HepG2 (cell line): ENCODE data around the gene RPL27A. TPM values are rescaled to one million over a fixed set of nuclear protein-coding genes. Genes with fewer than 3 reads are reported as not detected.

Experiments used
- ATAC-seq: fragments of 200-7000 bp; cut with Tn5 transposase; 3 replicates; pipeline ENCODE4 v1.9.1; 2020; ENCODE audit warnings: mild to moderate bottlenecking, moderate library complexity
- BruUV-seq: library from RNA; stranded (reverse); fragments of 400-500 nt; replicated peaks from 2 replicates; lab custom pipeline; 2021; lab: Mats Ljungman, UMichigan
- CTCF ChIA-PET: fragments of 300-600 bp; formaldehyde crosslinking; extraction: SDS; loops from one replicate; lab custom pipeline; 2021; ENCODE audit warnings: low total read pairs, inconsistent platforms, low intra/inter-chr PET ratio; lab: Yijun Ruan, JAX
- POLR2A ChIA-PET: fragments of 350-600 bp; sonication (Branson Sonifier 250); formaldehyde crosslinking; loops from one replicate; lab custom pipeline; 2020; ENCODE audit warnings: antibody characterized with exemption, inconsistent platforms; lab: Yijun Ruan, JAX
- DNase-seq: peaks from one replicate; pipeline ENCODE4 v3.0.0-alpha.2; 2015; ENCODE audit warnings: low spot score
- FAIRE-seq: peaks from 3 replicates; lab custom pipeline; 2011; peaks lifted over from hg19 to GRCh38; lab: Jason Lieb, UNC
- H2AFZ ChIP-seq: one replicate; pipeline ENCODE4 v1.6.1; 2011; ENCODE audit warnings: low read length, inconsistent platforms
- H3K27ac ChIP-seq: fragments of 300-600 bp; 3 replicates; pipeline ENCODE4 v1.8.0; 2011; ENCODE audit warnings: mixed run types, mild to moderate bottlenecking, mixed read lengths, low read length, inconsistent platforms; ENCODE audit not compliant: insufficient read depth; ENCODE audit errors: extremely low read length
- H3K27me3 ChIP-seq, 2 experiments: fragments of 200-600 bp in 1 of 2; 2 replicates in 1 of 2; 3 replicates in 1 of 2; pipeline versions ENCODE4 v1.6.0 to v1.8.0; 2011; ENCODE audit warnings: low read length in 2 of 2, mild to moderate bottlenecking in 2 of 2, moderate library complexity in 2 of 2, inconsistent platforms in 1 of 2; ENCODE audit not compliant: insufficient read depth in 2 of 2, control insufficient read depth in 1 of 2
- H3K36me3 ChIP-seq, 2 experiments: fragments of 200-600 bp in 1 of 2; replicated peaks in 1 of 2; 2 replicates in 1 of 2; 3 replicates in 1 of 2; pipeline versions ENCODE4 v1.5.1 to v1.8.0; 2011; ENCODE audit warnings: low read length in 2 of 2, inconsistent platforms in 1 of 2; ENCODE audit not compliant: insufficient read depth in 2 of 2, control insufficient read depth in 1 of 2
- H3K4me1 ChIP-seq: 2 replicates; pipeline ENCODE4 v1.5.1; 2012; ENCODE audit warnings: low read length, inconsistent platforms; ENCODE audit not compliant: insufficient read depth
- H3K4me2 ChIP-seq: 2 replicates; pipeline ENCODE4 v1.6.0; 2011; ENCODE audit warnings: low read depth, low read length, inconsistent platforms
- H3K4me3 ChIP-seq, 3 experiments: fragments of 200-600 bp in 1 of 3; sonication (generic), shearing (Covaris generic) in 1 of 3; replicated peaks in 1 of 3; 2 replicates each; pipeline ENCODE4 v1.5.1; 2011 to 2016; ENCODE audit warnings: low read length in 3 of 3, inconsistent platforms in 2 of 3, low read depth in 2 of 3, mild to moderate bottlenecking in 2 of 3, control low read depth in 1 of 3, mixed read lengths in 1 of 3; ENCODE audit not compliant: insufficient read depth in 1 of 3
- H3K79me2 ChIP-seq: one replicate; pipeline ENCODE4 v1.6.1; 2011; ENCODE audit warnings: low read length, inconsistent platforms; ENCODE audit not compliant: insufficient read depth
- H3K9ac ChIP-seq: 2 replicates; pipeline ENCODE4 v1.6.0; 2011; ENCODE audit warnings: mild to moderate bottlenecking, low read depth, low read length, inconsistent platforms; ENCODE audit not compliant: insufficient read depth
- H3K9me3 ChIP-seq: 2 replicates; pipeline ENCODE4 v1.5.1; 2012; ENCODE audit warnings: mild to moderate bottlenecking, low read length
- H4K20me1 ChIP-seq: 2 replicates; pipeline ENCODE4 v1.6.0; 2011; ENCODE audit warnings: inconsistent platforms, mild to moderate bottlenecking, low read length, moderate library complexity; ENCODE audit not compliant: insufficient read depth
- POGK ChIP-seq: sonication (generic); formaldehyde crosslinking; conservative IDR thresholded peaks from 2 replicates; pipeline ENCODE4 v1.8.0; 2022; ENCODE audit warnings: mild to moderate bottlenecking, moderate library complexity, missing genetic modification reagents
- POLR2AphosphoS2 ChIP-seq: IDR thresholded peaks from 2 replicates; pipeline ENCODE4 v1.6.1; 2011; ENCODE audit warnings: low read depth, low read length, improper control_type of control experiment
- XRCC5 ChIP-seq: fragments of 200-400 bp; formaldehyde crosslinking; optimal IDR thresholded peaks from 2 replicates; pipeline ENCODE3; 2017; ENCODE audit warnings: mild to moderate bottlenecking, low read length
- ZUFSP ChIP-seq: sonication (generic); formaldehyde crosslinking; IDR thresholded peaks from 2 replicates; pipeline ENCODE4 v1.9.0; 2021; ENCODE audit warnings: missing genetic modification reagents, mild to moderate bottlenecking, borderline replicate concordance
- WGBS: methylation state at CpG from one replicate; pipeline ENCODE4 v1.1.6; 2017; ENCODE audit warnings: low lambda C conversion rate; 5-methylcytosine and 5-hydroxymethylcytosine counted together
- in situ Hi-C: cut with HindIII; loops from 2 replicates; pipeline ENCODE4 v1.10.0; 2017; ENCODE audit warnings: low pct_unique_long_range_greater_than_20kb; ENCODE audit not compliant: extremely low pct_ligation_motif_present
- intact Hi-C: fragments of 100-400 bp; cut with micrococcal nuclease; formaldehyde crosslinking; loops from one replicate; pipeline ENCODE4 v1.10.0; 2022; ENCODE audit not compliant: unreplicated experiment
- polyA plus RNA-seq, 8 experiments: library from polyadenylated mRNA; depleted of rRNA in 3 of 8; stranded (reverse) in 7 of 8; unstranded in 1 of 8; fragments of >200 nt; fragmentation: Illumina TruSeq in 4 of 8; extraction: Trizol in 4 of 8; gene quantifications; 2 replicates each; pipeline versions ENCODE4 v1.2.1 to v1.2.3, GENCODE V29; 2011 to 2016; ENCODE audit warnings: low read depth in 4 of 8, missing spikeins in 1 of 8, mixed read lengths in 1 of 8; ENCODE audit not compliant: insufficient read depth in 1 of 8
- total RNA-seq, 5 experiments: library from RNA; depleted of rRNA; stranded (reverse); fragments of >200 nt; fragmentation: Illumina TruSeq; extraction: Trizol; gene quantifications; 2 replicates each; pipeline ENCODE4 v1.2.3, GENCODE V29; 2016; ENCODE audit warnings: low read depth in 1 of 5

Gene RPL27A
- total and polyA plus RNA-seq, 2 of the 13 experiments (the other 11 are each of a cell fraction or from before 2014, with no cell fraction given): 1,531 to 2,153 TPM

- H3K27ac ChIP-seq: peak overlapping the region; percentile 63
- ChIA-PET POLR2A (interaction anchor here (1.1 to 3.3 kb wide), 7 partner anchors 11 to 265 kb away, joined by 3 to 47 read pairs (median 14); partner anchors contain the start of genes RPL27A, TMEM9B and TRIM66), CTCF (interaction anchor here (1.5 kb wide), 1 partner anchor 115 kb away, joined by 4 read pairs; no protein-coding TSS in a partner anchor)
- H3K9ac ChIP-seq: peak overlapping the region; percentile 33; the same call in 1 of the 2 replicates
- H3K4me3 ChIP-seq: no peak overlapping the region
- no peak for TF ChIP-seq XRCC5
- TF ChIP-seq POLR2AphosphoS2: 0 out of 2 replicates have a peak, but pooled peaks have one; percentile 15
- 0 out of 2 replicates have a peak, but pooled peaks have one; percentile 2 for TF ChIP-seq POGK
- TF ChIP-seq ZUFSP (CRISPR knock-in tag): no peak
- no peaks in the 10 kb centered on the region for H3K9me3 ChIP-seq
- no peaks in the 10 kb centered on the region for H3K27me3 ChIP-seq
- peaks cover 35% of the 10 kb centered on the region for H3K4me1 ChIP-seq
- H3K4me2 ChIP-seq: 0 out of 2 replicates have a peak overlapping the region, but pooled peaks have one; percentile 45
- ATAC-seq (peak; percentile 20), DNase-seq (no peak), FAIRE-seq (no peak)
- H4K20me1 ChIP-seq: no peaks in the 10 kb centered on the region
- WGBS: 82% methylated on average over 9 of the region's 11 CpGs
- no peaks in the 10 kb centered on the region for H3K79me2 ChIP-seq
- in situ Hi-C loops (loop anchor here (5.0 to 25.0 kb wide), 2 partner anchors 113 to 263 kb away; partner anchors contain the start of gene TMEM9B), intact Hi-C loops (loop anchor here (2.0 to 10.0 kb wide), 2 partner anchors 56 to 96 kb away; no protein-coding TSS in a partner anchor)
- H2AFZ ChIP-seq: no peak overlapping the region
- peaks cover 4 to 40% of the 10 kb centered on the region in 2 experiments for H3K36me3 ChIP-seq
- BruUV-seq: no TSS peak
These were observed 16.4 kb downstream of the RPL27A start for GRCh38 chr11:8698917-8699441.
